ENCODE data around the gene LONRF3.

- no peak for TF ChIP-seq ZNF709 (CRISPR knock-in tag; IDR thresholded peaks at IDR 0.05)
- no peak for TF ChIP-seq MAX (IDR thresholded peaks at IDR 0.05)
- TF ChIP-seq CTCF (CRISPR knock-in tag; IDR thresholded peaks at IDR 0.05): no peak
- TF ChIP-seq ZBTB26 (CRISPR knock-in tag; IDR thresholded peaks at IDR 0.05; ENCODE audit: borderline replicate concordance): no peak
- TF ChIP-seq POLR2A (IDR thresholded peaks at IDR 0.05; ENCODE audit: insufficient read depth in 1 of 2, low read depth in 2 of 2, low read length in 2 of 2): no peak
- no peak for TF ChIP-seq ZSCAN20 (CRISPR knock-in tag; IDR thresholded peaks at IDR 0.05; ENCODE audit: borderline replicate concordance)
- no peak for TF ChIP-seq SNAPC2 (CRISPR knock-in tag; IDR thresholded peaks at IDR 0.05)
- no peak for TF ChIP-seq SNAI1 (CRISPR knock-in tag; IDR thresholded peaks at IDR 0.05; ENCODE audit: borderline replicate concordance)
- no peak for TF ChIP-seq MYC (CRISPR knock-in tag; IDR thresholded peaks at IDR 0.05; ENCODE audit: borderline replicate concordance)
- no peak for TF ChIP-seq HINFP (CRISPR knock-in tag; IDR thresholded peaks at IDR 0.05; ENCODE audit: low read depth)
- no peak for TF ChIP-seq ZNF121 (CRISPR knock-in tag; IDR thresholded peaks at IDR 0.05)
These were observed 88.4 kb downstream of the LONRF3 start for GRCh38 chrX:119062750-119063374.

All from HepG2 (cell line).